Fibroblast of skin of right quadriceps (primary cell): ENCODE data around the gene TEX44.
"Not testable (repeated sequence)": the region's sequence is repeated elsewhere in the genome, so short reads cannot be mapped to it uniquely, and the experiment has no call there.

Experiments used
- DNase-seq: peaks from one replicate; pipeline ENCODE4 v3.0.0-alpha.2; 2013

The TEX44 gene

GRCh38 chr2:231592636-231593145 is at the start of gene TEX44:
Gene TEX44 (plus strand): TSS chr2:231592864. CDS start chr2:231592952, 88 bp downstream.
- no peak for DNase-seq

DNA sequence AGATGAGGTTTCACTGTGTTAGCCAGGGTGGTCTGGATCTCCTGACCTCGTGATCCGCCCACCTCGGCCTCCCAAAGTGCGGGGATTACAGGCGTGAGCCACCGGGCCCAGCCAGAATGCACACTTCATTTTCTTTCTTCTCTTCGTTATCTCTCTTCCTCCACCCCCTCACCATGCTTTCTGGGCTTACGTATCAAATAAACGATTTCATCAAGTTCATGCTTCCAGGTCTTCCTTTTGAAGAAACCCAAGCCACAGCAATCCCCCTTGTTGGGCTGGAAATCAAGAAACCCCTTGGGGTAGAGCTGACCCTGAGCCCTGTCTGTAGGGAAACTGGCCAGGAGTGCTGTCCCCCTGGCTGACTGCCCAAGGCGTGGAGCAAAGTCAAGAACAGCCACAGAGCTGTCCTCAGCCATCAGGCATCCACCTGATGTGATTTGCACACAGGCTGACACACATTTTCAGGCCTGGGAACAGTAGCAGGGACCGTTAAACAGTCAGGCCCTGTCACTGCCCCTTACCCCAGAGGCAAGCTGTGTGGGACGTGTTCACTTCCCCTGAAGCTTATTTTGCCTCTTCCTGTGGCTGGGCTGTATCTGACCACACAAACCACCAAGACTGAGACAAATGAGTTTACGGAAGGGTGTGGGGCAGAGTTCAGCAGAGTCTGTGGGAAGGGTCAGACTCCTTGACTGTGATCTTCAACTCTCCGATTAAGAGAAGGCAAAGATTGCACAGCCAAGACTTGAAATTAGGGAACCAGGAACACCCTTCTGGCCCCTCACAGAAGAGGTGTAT is 47.4 kb upstream of the TEX44 start:
- DNase-seq: no peak

DNA sequence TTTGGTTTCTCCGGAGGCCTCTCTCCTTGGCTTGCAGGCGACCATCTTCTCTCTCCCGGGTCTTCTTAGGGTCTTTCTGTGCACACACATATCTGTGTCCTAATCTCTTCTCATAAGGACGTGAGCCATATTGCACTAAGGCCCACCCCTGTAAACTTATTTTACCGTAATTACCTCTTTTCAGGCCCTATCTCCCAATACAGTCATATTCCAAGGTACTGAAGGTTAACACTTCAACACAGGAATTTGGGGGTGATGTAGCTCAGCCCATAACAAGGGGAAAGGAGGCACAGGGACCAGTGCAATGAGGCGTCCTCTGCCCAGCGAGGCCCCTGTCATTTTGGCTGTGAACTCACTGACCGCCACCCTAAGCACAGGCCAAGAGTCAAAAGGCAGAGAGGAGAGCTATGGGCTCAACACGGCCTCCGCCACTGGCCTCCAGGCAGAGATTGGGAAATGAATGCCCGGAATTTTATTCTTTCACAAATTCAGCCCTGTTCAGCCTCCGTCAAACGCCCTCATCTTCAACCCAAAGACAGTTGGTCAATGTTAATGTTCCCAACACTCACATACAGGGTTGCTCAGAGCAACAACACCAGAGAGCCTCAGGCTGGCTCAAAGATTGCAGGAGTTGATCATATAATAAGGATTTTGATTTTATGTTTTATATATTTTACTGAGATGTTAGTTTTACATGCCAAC is 46.5 kb upstream of the TEX44 start:
- DNase-seq: no peak

DNA sequence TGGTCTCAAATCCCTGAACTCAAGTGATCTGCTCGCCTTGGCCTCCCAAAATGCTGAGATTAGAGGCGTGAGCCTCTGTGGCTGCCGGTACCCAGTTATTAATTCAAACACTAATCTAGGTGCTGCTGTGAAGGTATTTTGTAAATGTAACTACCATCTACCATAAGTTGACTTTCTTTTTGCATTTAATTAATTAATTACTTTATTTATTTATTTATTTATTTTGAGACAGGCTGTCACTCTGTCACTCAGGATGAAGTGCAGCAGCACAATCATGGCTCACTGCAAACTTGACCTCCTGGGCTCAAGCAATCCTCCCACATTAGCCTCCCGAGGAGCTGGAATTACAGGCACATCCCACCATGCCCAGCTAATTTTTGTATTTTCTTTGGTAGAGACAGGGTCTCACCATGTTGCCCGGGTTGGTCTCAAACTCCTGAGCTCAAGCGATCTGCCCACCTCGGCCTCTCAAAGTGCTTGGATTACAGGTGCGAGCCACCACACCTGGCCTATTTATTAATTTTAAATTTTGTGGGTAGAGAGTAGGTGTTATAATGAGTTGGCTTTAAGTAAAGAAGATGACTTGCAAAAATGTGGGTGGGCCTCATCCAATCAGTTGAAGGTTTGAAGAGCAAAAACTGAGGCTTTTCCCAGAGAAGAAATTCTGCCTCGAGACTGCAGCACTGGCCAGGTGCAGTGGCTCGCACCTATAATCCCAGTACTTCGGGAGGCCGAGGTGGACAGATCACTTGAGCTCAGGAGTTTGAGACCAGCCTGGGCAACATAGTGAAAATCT is 45.2 kb upstream of the TEX44 start:
- DNase-seq: no peak

DNA sequence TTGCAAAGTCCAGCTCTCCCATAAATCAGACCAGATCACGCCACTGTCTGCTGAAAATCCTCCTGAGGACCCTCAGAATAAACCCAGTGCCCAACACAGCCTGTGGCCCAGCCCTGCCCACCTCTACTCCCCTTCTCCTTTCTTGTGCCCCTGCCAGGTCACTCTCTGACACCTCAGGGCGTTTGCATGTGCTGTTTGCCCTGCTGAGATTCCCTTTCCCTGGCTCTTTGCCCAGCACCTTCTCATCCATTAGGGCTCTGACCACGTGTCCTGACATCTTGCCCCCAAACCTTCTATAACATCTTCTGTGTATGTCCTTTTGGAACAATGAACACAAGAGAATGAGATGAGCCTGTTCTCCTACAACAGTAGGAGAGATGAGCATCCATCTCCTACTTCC is 43.9 kb upstream of the TEX44 start:
- DNase-seq: no peak

DNA sequence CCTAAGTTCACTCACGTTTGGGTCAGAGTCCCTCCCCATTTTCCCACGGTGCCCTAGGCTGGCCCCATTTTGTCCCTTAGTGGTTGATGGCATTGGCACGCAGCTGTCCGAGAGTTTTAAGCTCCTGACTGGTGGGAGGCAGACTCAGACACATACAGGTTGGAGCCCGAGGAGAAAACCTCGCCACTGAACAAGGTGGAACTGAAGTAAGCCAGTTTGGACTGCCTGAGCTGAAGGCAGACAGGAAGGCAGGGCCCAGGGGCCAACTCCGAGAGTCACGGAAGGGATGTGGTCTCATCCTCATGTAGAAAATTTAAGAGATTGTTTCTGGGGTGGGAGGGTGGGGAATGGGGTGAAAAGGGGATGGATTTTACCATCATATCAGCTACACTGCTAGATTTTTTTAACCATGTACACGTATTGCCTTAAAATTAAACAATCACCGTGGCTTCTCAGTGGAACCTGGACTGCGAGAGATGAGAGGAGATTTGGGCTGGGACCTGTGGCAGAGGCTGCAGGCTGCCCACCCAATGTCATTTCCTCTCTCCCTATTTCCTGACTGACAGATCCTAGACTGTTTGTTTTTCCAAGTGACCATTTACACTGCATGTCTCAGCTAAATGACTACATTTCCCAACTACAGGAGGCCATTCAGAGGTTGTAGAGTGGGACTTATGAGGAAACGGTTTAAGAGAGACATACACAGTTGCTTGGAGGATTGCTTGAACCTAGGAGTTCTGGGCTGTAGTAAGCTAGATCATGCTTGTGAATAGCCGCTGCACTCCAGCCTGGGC is 43.0 kb upstream of the TEX44 start:
- no peak for DNase-seq

DNA sequence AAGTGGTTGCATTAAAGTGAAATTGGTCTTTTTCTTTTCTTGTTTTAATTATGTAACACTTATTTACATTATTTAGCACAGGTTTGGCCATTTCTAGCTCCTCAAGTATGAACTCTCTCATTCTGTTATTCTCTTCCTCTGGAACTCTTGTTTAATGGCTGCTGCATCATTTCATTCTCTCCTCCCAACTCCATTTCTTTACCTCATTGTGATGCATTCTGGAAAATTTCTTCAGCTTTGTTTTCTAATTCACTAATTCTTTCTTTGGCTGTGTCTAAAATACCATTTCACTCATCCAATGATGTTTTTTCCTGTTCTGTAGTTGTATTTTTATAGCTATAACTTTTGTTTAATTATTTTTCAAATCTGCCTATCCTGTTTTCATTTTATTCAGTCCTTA is 39.9 kb upstream of the TEX44 start:
- no peak for DNase-seq

DNA sequence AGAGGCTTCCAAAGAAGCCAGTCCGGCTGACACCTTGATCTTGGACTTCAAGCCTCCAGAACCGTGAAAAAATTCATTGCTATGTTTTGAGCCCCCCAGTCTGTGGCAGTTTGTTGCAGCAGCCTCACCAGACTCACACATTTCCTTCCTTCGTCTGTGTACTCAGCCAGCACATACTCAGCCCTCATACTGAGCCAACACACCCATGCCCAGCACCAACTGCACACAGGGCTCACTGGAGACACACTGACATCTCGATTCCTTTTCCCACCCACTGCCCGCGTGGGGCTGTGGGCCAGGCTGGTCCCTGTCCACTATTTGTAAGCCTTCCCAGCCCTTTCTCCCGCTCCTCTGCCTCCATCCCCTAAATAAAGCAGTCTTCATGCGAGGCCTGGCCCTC is 38.3 kb upstream of the TEX44 start:
- DNase-seq: no peak

GRCh38 chr2:231554748-231555545 is 37.7 kb upstream of the TEX44 start:
- DNase-seq: no peak

DNA sequence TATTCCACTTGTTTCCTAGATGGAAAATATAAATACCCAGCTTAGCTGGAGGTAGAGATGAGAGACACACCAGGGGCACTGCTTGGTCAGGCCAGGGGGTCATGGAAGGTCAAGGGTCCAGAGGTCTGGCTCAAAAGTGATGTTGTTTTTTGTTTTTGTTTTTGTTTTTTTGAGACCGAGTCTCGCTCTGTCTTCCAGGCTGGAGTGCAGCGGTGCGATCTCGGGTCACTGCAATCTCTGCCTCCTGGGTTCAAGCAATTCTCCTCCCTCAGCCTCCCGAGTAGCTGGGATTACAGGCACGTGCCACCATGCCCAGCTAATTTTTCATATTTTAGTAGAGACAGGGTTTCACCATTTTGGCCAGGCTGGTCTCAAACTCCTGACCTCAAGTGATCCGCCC is 36.2 kb upstream of the TEX44 start:
- DNase-seq: not testable (repeated sequence)

DNA sequence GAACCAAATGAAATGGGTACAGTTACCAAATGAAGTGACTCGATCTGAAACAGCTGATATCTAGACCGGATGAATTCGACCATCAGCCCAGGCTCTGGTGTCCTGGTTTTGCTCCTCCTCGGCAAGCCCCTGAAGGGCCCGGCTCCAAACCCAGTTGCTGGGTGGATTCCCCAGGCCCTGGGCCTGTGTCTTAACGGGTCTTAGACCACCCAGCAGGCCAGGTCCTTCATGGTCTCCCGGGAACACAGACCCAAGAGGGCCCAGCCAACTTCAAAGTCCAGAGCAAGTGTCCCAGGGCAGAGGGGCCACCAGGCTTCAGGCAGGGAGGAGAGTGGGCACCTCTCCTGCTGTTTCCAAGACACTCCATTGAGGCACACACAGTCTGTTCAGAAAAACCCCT is 35.7 kb upstream of the TEX44 start:
- DNase-seq: no peak

DNA sequence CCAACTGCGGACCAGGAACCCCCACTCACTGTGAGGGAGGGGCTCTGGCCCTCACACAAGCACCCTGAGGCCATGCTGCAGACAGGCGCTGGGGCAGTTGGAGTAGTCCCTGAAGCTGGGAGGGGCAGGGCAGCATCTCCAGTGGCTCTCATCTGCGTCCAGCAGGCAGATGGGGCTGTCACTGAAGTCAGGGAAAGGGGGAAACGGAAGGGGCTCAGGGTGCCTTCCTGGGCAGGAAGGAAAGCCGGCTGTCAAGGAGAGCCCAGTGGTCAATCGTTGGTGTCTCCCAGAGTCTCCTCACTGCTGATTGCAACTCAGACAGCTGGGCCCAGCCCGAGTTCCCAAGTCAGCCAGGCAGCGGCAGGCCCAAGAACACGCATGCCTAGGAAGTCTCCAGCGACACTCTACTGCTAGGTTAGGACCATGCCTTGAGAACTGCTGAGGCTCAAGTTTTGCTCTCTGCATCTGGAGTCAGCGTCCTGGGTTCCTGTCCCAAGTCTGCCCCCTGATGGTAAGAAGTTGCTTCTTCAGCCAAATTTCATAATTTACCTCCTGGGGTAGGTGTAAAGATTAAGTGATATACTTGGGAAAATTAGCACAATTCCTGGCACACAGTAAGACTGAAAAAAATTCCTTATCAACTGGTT is 35.0 kb upstream of the TEX44 start:
- peak; percentile 60 for DNase-seq

- peak; percentile 28 for DNase-seq
Observed at GRCh38 chr2:231563378-231563961, 29.2 kb upstream of the TEX44 start.

DNA sequence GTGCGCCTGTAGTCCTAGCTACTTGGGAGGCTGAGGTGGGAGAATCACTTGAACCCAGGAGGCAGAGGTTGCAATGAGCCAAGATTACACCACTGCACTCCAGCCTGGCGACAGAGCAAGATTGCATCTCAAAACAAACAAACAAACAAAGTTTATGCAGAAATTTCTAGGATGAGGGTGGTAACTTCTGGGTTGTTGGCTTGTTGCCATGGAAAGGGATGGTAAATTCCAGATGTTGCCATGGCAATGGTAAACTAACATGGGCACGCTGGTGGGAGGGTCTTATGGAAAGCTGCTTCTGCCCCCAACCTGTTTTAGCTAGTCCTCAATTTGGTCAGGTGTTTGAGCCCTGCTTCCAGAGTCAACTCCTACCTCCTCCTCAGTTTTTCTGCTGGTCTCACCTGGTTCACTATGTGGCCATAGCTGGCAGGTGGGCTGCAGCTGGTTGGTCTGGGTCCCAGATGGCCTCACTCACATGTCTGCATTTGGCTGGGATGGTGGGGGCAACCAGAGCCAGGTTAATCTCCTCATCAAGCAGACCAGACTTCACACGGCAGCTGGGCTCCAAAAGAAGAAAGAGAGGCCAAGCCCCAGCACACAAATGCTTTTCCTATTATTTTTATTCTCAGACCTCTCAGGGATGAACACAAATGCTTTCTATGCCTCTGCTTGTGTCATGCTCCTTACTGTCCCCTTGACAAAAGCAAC is 26.6 kb upstream of the TEX44 start:
- DNase-seq: no peak

DNA sequence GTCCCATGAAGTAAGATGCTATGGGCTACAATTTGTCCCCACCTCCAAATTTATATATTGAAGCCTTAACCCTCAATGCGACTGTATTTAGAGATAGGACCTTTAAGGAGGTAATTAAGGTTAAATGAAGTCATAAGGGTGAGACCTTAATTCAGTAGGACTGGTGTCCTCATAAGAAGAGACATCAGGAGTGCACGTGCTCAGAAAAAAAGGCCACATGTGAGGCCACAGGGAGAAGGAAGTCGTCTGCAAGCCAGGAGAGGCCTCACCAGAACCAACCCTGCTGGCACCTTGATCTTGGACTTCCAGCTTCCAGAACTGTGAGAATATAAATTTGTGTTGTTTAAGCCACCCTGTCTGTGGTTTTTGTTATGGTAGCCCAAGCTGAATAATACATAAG is 25.5 kb upstream of the TEX44 start:
- no peak for DNase-seq

DNA sequence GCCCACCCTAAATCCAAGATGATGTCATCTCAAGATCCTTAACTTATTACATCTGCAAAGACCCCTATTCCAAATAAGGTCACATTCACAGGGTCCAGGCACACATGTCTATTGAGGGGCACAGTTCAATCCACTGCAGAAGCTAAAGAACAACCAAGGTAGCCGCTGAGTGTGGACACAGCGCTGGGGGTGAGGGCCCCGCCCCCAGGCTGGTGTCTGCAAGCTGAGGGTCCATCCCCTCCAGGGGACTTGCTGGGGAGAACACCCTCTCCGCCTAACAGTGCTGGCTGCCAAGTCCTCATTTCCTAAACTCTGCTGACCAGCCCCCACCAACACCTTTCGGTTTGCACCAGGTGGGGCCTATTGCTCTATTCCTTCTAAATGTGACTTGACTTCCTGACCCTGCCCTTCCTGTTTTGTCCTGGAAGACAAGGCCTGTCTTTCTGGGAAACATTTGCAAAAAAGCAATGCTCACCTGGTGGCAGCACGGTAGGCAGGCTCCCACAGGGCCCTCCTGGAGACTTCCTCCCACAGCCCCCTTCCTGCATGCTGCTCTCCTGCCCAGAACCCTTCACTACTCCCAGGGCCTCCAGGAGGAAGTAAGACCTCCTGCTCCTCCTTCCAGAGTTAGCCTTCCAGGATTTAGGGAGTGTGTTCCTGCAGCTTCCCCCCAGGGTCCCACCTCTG is 24.4 kb upstream of the TEX44 start:
- DNase-seq: no peak

- no peak for DNase-seq
Observed at GRCh38 chr2:231568785-231569435, 23.8 kb upstream of the TEX44 start.

GRCh38 chr2:231570915-231571314 is 21.7 kb upstream of the TEX44 start:
- DNase-seq: not testable (repeated sequence)

DNA sequence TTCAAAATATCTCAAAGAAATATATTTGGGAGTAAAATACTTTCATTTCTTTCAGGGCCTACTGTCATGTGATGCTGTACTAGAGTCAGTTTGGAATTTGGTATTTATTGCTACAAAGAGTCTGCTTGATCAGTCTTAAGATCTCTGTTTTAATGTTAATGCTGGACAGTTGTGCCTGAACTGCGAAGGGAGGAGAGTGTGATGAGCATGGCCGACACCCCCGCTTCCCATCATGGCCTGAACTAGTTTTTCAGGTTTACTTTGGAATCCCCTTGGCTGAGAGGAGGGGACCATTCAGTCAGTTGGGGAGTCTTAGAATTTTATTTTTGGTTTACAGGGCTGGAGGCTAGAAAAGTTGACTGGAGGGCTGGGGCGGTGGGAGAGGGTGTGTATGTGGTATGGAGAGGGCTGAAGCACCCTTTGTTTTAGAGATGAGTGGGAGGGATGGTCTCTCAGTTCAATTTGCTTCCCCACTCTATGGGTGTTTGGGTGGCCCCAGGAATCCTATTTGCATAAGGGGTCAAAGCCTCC is 20.9 kb upstream of the TEX44 start:
- DNase-seq: no peak
